Measurements from ENCODE around the gene SLC25A13.

- TF ChIP-seq CTCF (IDR thresholded peaks at IDR 0.05) (no peak), POLR2A (IDR thresholded peaks at IDR 0.05) (no peak)
Observed at GRCh38 chr7:96157856-96158255, 164.0 kb downstream of the SLC25A13 start.

Measured in testis (tissue), 2 donors.